Neural crest cell (in vitro differentiated cells): ENCODE measurements around the gene EXOC6B. TPM values are rescaled to one million over a fixed set of nuclear protein-coding genes. Genes with fewer than 3 reads are reported as not detected.

ENCODE experiments used
- DNase-seq: peaks from one replicate; pipeline ENCODE4 v3.0.0; 2021; ENCODE audit warnings: low read depth, mixed read lengths, low spot score
- H3K27ac Mint-ChIP-seq: one replicate; pipeline ENCODE4 v1.8.0; 2021; ENCODE audit warnings: mild to moderate bottlenecking, mixed read lengths; ENCODE audit not compliant: unreplicated experiment
- H3K27me3 Mint-ChIP-seq: 2 replicates; pipeline ENCODE4 v1.8.0; 2021; ENCODE audit warnings: low read depth, mild to moderate bottlenecking, mixed read lengths
- H3K36me3 Mint-ChIP-seq: 2 replicates; pipeline ENCODE4 v1.8.0; 2021; ENCODE audit warnings: low read depth, mild to moderate bottlenecking, mixed read lengths
- H3K4me1 Mint-ChIP-seq: 2 replicates; pipeline ENCODE4 v1.8.0; 2021; ENCODE audit warnings: mixed read lengths
- H3K4me3 Mint-ChIP-seq: one replicate; pipeline ENCODE4 v1.8.0; 2021; ENCODE audit warnings: mild to moderate bottlenecking, mixed read lengths
- H3K9me3 Mint-ChIP-seq: 2 replicates; pipeline ENCODE4 v1.8.0; 2021; ENCODE audit warnings: mixed read lengths
- CTCF ChIP-seq: fragments of 200-600 bp; sonication (generic); conservative IDR thresholded peaks from 2 replicates; pipeline ENCODE4 v1.5.0; 2021; ENCODE audit warnings: antibody characterized with exemption, mild to moderate bottlenecking
- total RNA-seq: library from RNA; stranded (reverse); gene quantifications from 2 replicates; pipeline ENCODE4 v1.2.1, GENCODE V29; 2021

EXOC6B gene
- total RNA-seq, 1 donor from 2014 or later: 28.2 TPM

- no peak for DNase-seq
- Mint-ChIP-seq H3K4me1 (no peaks in the 10 kb centered on the region), H3K4me3 (no peak overlapping the region), H3K27me3 (peaks cover 37% of the 10 kb centered on the region), H3K9me3 (peaks cover 4% of the 10 kb centered on the region), H3K36me3 (no peaks in the 10 kb centered on the region), H3K27ac (no peak overlapping the region)
- TF ChIP-seq CTCF: no peak
Observed at GRCh38 chr2:72837171-72837570, 11.3 kb upstream of the EXOC6B start.

- DNase-seq: no peak
- Mint-ChIP-seq H3K36me3 (no peaks in the 10 kb centered on the region), H3K27me3 (peaks cover 43% of the 10 kb centered on the region), H3K4me3 (no peak overlapping the region), H3K27ac (no peak overlapping the region), H3K9me3 (peaks cover 4% of the 10 kb centered on the region), H3K4me1 (no peaks in the 10 kb centered on the region)
- no peak for TF ChIP-seq CTCF
Observed at GRCh38 chr2:72835403-72835802, 9.6 kb upstream of the EXOC6B start.

- DNase-seq: no peak
- no peaks in the 10 kb centered on the region for H3K9me3 Mint-ChIP-seq
- no peaks in the 10 kb centered on the region for H3K36me3 Mint-ChIP-seq
- H3K27ac Mint-ChIP-seq: no peak overlapping the region
- H3K4me1 Mint-ChIP-seq: no peaks in the 10 kb centered on the region
- H3K4me3 Mint-ChIP-seq: no peak overlapping the region
- no peak for TF ChIP-seq CTCF
- peaks cover 46% of the 10 kb centered on the region for H3K27me3 Mint-ChIP-seq
Observed at GRCh38 chr2:72834596-72834995, 8.8 kb upstream of the EXOC6B start.

- H3K4me1 Mint-ChIP-seq: no peaks in the 10 kb centered on the region
- H3K27ac Mint-ChIP-seq: no peak overlapping the region
- TF ChIP-seq CTCF: no peak
- DNase-seq: no peak
- H3K36me3 Mint-ChIP-seq: no peaks in the 10 kb centered on the region
- H3K9me3 Mint-ChIP-seq: no peaks in the 10 kb centered on the region
- H3K4me3 Mint-ChIP-seq: no peak overlapping the region
- H3K27me3 Mint-ChIP-seq: peaks cover 46% of the 10 kb centered on the region
Observed at GRCh38 chr2:72833084-72833714, 7.4 kb upstream of the EXOC6B start.

GRCh38 chr2:72830273-72830672, 4.4 kb upstream of the EXOC6B start:
- Mint-ChIP-seq H3K36me3 (no peaks in the 10 kb centered on the region), H3K9me3 (no peaks in the 10 kb centered on the region), H3K27me3 (peaks cover 31% of the 10 kb centered on the region), H3K27ac (no peak overlapping the region), H3K4me1 (peaks cover 3% of the 10 kb centered on the region), H3K4me3 (no peak overlapping the region)
- no peak for TF ChIP-seq CTCF
- DNase-seq: no peak
